B cell (primary cell): ENCODE measurements around the gene NUDT7.

Experiments
- EZH2 ChIP-seq: IDR thresholded peaks from 2 replicates; pipeline ENCODE4 v1.6.1; 2012; ENCODE audit warnings: borderline replicate concordance, low read depth, mild to moderate bottlenecking, moderate library complexity, low read length; ENCODE audit not compliant: insufficient read depth, poor library complexity, severe bottlenecking
- TF ChIP-seq, protein P1 (sequence below): fragments of 200-600 bp; IDR thresholded peaks from one replicate; pipeline ENCODE4 v1.8.0; 2022; ENCODE audit warnings: antibody characterized with exemption, mild to moderate bottlenecking

DNA sequence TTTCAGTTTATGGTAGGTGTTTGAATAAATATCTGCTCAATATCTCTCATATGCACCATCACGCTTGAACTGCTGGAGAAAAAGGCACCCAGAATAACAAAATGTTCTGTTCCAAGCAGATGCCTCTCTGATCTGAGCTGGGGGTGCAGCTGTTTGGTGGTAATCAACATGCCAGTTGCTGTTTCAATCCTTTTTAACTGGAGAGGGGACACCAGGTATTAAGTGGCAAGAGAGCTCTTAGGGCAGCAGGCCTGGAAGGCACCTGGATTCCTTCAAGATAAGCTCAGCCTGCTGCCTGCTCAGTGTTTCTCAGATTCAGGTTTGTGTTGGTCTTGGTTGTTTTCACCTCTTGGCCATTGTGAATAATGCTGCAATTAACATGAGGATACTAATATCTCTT, 38.9 kb downstream of the NUDT7 start:
- TF ChIP-seq, protein P1, sequence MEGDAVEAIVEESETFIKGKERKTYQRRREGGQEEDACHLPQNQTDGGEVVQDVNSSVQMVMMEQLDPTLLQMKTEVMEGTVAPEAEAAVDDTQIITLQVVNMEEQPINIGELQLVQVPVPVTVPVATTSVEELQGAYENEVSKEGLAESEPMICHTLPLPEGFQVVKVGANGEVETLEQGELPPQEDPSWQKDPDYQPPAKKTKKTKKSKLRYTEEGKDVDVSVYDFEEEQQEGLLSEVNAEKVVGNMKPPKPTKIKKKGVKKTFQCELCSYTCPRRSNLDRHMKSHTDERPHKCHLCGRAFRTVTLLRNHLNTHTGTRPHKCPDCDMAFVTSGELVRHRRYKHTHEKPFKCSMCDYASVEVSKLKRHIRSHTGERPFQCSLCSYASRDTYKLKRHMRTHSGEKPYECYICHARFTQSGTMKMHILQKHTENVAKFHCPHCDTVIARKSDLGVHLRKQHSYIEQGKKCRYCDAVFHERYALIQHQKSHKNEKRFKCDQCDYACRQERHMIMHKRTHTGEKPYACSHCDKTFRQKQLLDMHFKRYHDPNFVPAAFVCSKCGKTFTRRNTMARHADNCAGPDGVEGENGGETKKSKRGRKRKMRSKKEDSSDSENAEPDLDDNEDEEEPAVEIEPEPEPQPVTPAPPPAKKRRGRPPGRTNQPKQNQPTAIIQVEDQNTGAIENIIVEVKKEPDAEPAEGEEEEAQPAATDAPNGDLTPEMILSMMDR: no peak
- TF ChIP-seq EZH2: no peak
